ENCODE data around the gene HAUS7. TPM values are rescaled to one million over a fixed set of nuclear protein-coding genes. Genes with fewer than 3 reads are reported as not detected.

Gene HAUS7
- total RNA-seq, 4 donors from 2014 or later = 7.0 to 34.8 (median 12.4) TPM

GRCh38 chrX:153433781-153434285 lies 36.5 kb downstream of the HAUS7 start:
- no peak for DNase-seq
- intact Hi-C loops (cut with DNase I; ENCODE audit: low total_unique reads) (no loop called here), in situ Hi-C loops (cut with MboI; ENCODE audit: low pct_ligation_motif_present in 1 of 4, low pct_unique_long_range_greater_than_20kb in 1 of 4, low sequenced_read_pairs in 3 of 4) (no loop called here)
- no peak for TF ChIP-seq POLR2A (IDR thresholded peaks at IDR 0.05)
- TF ChIP-seq CTCF (IDR thresholded peaks at IDR 0.05) = no peak
- 82% methylated on average over 15 of the region's 17 CpGs; no CpG with 5 or more reads in 1 of the 2 donors for whole genome bisulfite sequencing, 2 donors (ENCODE audit: low coverage in 1 of 2)
- Histone ChIP-seq H3K4me1 (no peaks in the 10 kb centered on the region), H3K9me3 (no peaks in the 10 kb centered on the region), H3K27me3 (no peaks in the 10 kb centered on the region), H3K4me3 (no peak overlapping the region), H3K36me3 (no peaks in the 10 kb centered on the region), H3K27ac (no peak overlapping the region)

GRCh38 chrX:153433161-153433680 lies 37.2 kb downstream of the HAUS7 start:
- Histone ChIP-seq H3K27ac (no peak overlapping the region), H3K4me1 (no peaks in the 10 kb centered on the region), H3K36me3 (no peaks in the 10 kb centered on the region), H3K27me3 (no peaks in the 10 kb centered on the region), H3K4me3 (no peak overlapping the region), H3K9me3 (no peaks in the 10 kb centered on the region)
- in situ Hi-C loops (cut with MboI; ENCODE audit: low pct_ligation_motif_present in 1 of 4, low pct_unique_long_range_greater_than_20kb in 1 of 4, low sequenced_read_pairs in 3 of 4) (no loop called here), intact Hi-C loops (cut with DNase I; ENCODE audit: low total_unique reads) (no loop called here)
- DNase-seq = no peak
- no peak for TF ChIP-seq POLR2AphosphoS5 (IDR thresholded peaks at IDR 0.05)
- TF ChIP-seq EP300 (IDR thresholded peaks at IDR 0.05; ENCODE audit: low read depth) = no peak
- no peak for TF ChIP-seq POLR2A (IDR thresholded peaks at IDR 0.05)
- TF ChIP-seq CTCF (IDR thresholded peaks at IDR 0.05) = no peak
- WGBS, 2 donors (ENCODE audit: low coverage in 1 of 2) = 78% methylated on average over 12 of the region's 12 CpGs; no CpG with 5 or more reads in 1 of the 2 donors

DNA sequence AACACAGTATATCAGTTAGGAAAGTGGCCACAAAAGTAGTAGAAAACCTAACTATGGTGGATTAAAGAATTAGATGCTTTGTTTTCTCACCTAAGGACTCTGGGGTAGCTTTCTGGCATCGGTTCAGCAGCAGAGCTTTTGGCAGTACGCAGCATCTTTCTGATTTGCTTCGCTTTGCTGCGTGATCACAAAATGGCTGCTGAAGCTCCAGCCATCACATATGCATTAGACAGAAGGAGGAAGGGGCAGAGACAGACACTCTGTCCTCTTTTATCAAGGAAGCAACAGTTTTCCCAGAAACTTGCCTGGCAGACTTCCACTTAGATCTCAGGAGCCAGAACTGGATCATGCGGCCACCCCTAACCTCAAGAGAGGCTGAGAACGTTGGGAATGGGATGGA lies 39.6 kb downstream of the HAUS7 start:
- no peaks in the 10 kb centered on the region for H3K9me3 ChIP-seq
- DNase-seq = no peak
- no peak overlapping the region for H3K4me3 ChIP-seq
- in situ Hi-C loops (cut with MboI; ENCODE audit: low pct_ligation_motif_present in 1 of 4, low pct_unique_long_range_greater_than_20kb in 1 of 4, low sequenced_read_pairs in 3 of 4) = no loop called here
- no peaks in the 10 kb centered on the region for H3K27me3 ChIP-seq
- H3K36me3 ChIP-seq = no peaks in the 10 kb centered on the region
- no peak overlapping the region for H3K27ac ChIP-seq
- intact Hi-C loops (cut with DNase I; ENCODE audit: low total_unique reads) = no loop called here
- TF ChIP-seq POLR2AphosphoS5 (IDR thresholded peaks at IDR 0.05) = no peak
- no peak for TF ChIP-seq CTCF (IDR thresholded peaks at IDR 0.05)
- WGBS, 2 donors (ENCODE audit: low coverage in 1 of 2) = 89% methylated on average over 6 of the region's 6 CpGs; no CpG with 5 or more reads in 1 of the 2 donors
- no peaks in the 10 kb centered on the region for H3K4me1 ChIP-seq

DNA sequence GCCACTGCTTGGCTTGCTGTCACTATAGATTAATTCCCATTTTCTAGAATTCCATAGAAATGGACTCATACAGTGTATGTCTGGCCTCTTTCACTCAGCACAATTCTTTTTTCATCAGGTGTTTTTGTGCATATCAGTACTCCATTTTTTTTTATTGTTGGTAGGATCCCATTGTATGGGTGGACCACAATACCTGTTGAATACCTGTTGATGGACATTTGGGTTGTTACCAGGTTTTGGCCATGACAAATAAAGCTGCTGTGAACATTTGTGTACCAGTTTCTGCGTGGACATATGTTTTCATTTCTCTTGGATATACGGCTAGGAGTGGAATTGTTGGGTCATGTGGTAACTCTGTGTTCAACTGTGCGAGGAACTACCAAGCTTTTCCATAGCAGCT lies 44.2 kb downstream of the HAUS7 start:
- Histone ChIP-seq H3K27ac (no peak overlapping the region), H3K4me3 (no peak overlapping the region), H3K27me3 (no peaks in the 10 kb centered on the region), H3K9me3 (no peaks in the 10 kb centered on the region), H3K36me3 (no peaks in the 10 kb centered on the region), H3K4me1 (no peaks in the 10 kb centered on the region)
- no peak for DNase-seq
- intact Hi-C loops (cut with DNase I; ENCODE audit: low total_unique reads) = no loop called here
- 89% methylated on average over 3 of the region's 3 CpGs; no CpG with 5 or more reads in 1 of the 2 donors for WGBS, 2 donors (ENCODE audit: low coverage in 1 of 2)
- TF ChIP-seq CTCF (IDR thresholded peaks at IDR 0.05) = no peak
- no peak for TF ChIP-seq POLR2AphosphoS5 (IDR thresholded peaks at IDR 0.05)
- no peak for TF ChIP-seq EP300 (IDR thresholded peaks at IDR 0.05; ENCODE audit: low read depth)
- no peak for TF ChIP-seq POLR2A (IDR thresholded peaks at IDR 0.05)
- in situ Hi-C loops (cut with MboI; ENCODE audit: low pct_ligation_motif_present in 1 of 4, low pct_unique_long_range_greater_than_20kb in 1 of 4, low sequenced_read_pairs in 3 of 4) = no loop called here

Measured in transverse colon (tissue), 4 donors.